Activated T-helper 17 cell treated with anti-CD3 and anti-CD28 coated beads, Interleukin-2, amount 50 U/mL, for 72 hours (primary cell): ENCODE results near the gene WNT9A. TPM values are rescaled to one million over a fixed set of nuclear protein-coding genes. Genes with fewer than 3 reads are reported as not detected.
"Not testable (repeated sequence)": the region's sequence is repeated elsewhere in the genome, so short reads cannot be mapped to it uniquely, and the experiment has no call there.

Experiments used
- ATAC-seq: fragments of 150-1000 bp; cut with Tn5 transposase; replicated peaks from 2 replicates; pipeline ENCODE4 v1.10.0; 2021; ENCODE audit warnings: mild to moderate bottlenecking, moderate library complexity
- H3K27ac Mint-ChIP-seq: one replicate; pipeline ENCODE4 v1.8.0; 2022; ENCODE audit warnings: mixed read lengths
- H3K27me3 Mint-ChIP-seq: one replicate; pipeline ENCODE4 v1.8.0; 2022; ENCODE audit warnings: mixed read lengths
- H3K36me3 Mint-ChIP-seq: one replicate; pipeline ENCODE4 v1.8.0; 2022; ENCODE audit warnings: low read depth, mild to moderate bottlenecking, mixed read lengths
- H3K4me1 Mint-ChIP-seq: one replicate; pipeline ENCODE4 v1.8.0; 2022; ENCODE audit warnings: mixed read lengths
- H3K4me3 Mint-ChIP-seq: one replicate; pipeline ENCODE4 v1.8.0; 2022; ENCODE audit warnings: mild to moderate bottlenecking, mixed read lengths
- H3K9me3 Mint-ChIP-seq: one replicate; pipeline ENCODE4 v1.8.0; 2022; ENCODE audit warnings: mixed read lengths
- total RNA-seq, 2 donors: library from RNA; stranded (reverse); gene quantifications; one replicate each; pipeline ENCODE4 v1.2.3, GENCODE V29; 2022

Gene WNT9A, protein sequence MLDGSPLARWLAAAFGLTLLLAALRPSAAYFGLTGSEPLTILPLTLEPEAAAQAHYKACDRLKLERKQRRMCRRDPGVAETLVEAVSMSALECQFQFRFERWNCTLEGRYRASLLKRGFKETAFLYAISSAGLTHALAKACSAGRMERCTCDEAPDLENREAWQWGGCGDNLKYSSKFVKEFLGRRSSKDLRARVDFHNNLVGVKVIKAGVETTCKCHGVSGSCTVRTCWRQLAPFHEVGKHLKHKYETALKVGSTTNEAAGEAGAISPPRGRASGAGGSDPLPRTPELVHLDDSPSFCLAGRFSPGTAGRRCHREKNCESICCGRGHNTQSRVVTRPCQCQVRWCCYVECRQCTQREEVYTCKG
- total RNA-seq, result under 1 TPM; 0.09 to 0.24 TPM

DNA sequence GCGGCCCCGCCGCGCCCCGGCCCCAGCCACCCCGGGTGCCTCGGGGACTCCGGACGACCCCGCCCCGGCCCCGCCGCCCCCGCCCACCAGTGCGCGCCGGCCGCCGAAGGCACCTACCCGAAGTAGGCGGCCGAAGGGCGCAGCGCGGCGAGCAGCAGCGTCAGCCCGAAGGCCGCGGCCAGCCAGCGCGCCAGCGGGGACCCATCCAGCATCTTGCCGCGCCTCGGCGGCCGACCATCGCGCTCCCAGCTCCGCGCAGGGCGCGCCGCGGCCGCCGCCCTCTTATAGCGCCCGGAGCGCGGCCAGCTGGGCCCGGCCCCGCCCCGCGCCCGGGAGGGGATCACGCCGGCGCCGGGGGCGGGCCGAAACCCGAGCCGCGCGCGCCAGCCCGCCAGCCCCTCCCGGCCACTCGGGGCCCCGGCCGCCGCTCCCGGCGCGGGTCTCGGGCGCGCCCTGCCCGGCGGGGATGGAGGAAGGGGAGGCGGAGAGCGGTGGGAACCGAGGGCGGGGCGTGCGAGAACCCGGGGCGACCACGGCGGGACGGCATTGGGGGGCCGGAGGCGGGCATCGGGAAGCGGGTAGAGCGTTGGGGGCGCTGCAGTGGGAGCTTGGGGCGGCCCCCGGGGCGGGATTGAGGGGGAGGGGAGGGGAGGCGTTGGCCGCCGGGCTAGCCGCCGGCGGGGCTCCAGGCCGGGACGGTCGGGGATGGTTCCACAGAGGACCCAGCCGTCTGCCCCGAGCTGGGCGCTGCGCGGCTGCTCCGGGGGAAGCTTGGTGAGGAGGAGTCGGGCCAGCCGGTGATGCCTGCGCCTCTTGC is at the start of gene WNT9A:
TSS of gene WNT9A (minus strand) at position 257 of the 817 bp plus-strand sequence. CDS start at position 212, 45 bp downstream.
- peak; percentile 52 for ATAC-seq
- Mint-ChIP-seq H3K36me3 (no peaks in the 10 kb centered on the region), H3K4me1 (no peaks in the 10 kb centered on the region), H3K9me3 (no peaks in the 10 kb centered on the region), H3K27me3 (peaks cover 3% of the 10 kb centered on the region), H3K4me3 (peak within 1 kb of the TSS; percentile 66), H3K27ac (no peak within 1 kb of the TSS)

DNA sequence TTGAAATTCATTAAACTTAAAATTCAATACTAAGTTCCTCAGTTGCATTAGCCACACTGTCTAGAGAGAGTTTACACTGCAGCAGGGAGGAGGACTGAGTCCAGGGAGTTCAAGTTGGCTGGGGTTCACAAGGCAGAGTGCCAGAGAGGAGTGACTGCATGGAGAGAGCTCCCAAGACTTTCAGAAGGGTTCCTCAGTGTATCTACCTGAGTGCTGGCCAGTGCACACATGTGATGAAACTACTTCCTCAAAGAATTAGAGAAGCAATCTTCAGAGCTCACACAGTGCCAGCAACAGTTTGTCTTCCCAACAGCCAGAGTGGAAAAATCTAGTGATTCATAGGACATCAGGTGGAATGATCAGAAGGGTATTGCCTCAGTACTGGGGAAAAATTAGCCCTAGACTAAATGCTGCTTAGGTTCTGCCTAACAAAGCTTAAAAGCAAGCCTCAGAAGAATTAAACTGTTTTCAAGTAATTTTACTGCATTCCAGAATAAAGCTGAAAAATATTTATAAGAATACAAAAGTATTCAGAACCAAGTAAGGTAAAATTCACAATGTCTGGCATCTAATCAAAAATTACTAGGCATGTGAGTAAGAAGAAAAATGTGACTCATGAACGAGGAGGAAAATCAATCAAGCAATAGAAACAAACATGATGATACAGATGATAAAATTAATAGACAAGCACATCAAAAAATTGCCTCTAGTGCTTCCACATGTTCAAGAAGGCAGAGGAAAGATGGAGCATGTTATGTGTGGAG is 48.6 kb upstream of the WNT9A start:
- Mint-ChIP-seq H3K9me3 (peaks cover 17% of the 10 kb centered on the region), H3K4me3 (no peak overlapping the region), H3K4me1 (no peaks in the 10 kb centered on the region), H3K36me3 (no peaks in the 10 kb centered on the region), H3K27me3 (peaks cover 19% of the 10 kb centered on the region), H3K27ac (no peak overlapping the region)
- no peak for ATAC-seq

- no peak for ATAC-seq
- Mint-ChIP-seq H3K27me3 (peaks cover 15% of the 10 kb centered on the region), H3K4me3 (no peak overlapping the region), H3K4me1 (no peaks in the 10 kb centered on the region), H3K27ac (no peak overlapping the region), H3K9me3 (peaks cover 17% of the 10 kb centered on the region), H3K36me3 (no peaks in the 10 kb centered on the region)
Measured at GRCh38 chr1:227994632-227995300, 47.0 kb upstream of the WNT9A start.

DNA sequence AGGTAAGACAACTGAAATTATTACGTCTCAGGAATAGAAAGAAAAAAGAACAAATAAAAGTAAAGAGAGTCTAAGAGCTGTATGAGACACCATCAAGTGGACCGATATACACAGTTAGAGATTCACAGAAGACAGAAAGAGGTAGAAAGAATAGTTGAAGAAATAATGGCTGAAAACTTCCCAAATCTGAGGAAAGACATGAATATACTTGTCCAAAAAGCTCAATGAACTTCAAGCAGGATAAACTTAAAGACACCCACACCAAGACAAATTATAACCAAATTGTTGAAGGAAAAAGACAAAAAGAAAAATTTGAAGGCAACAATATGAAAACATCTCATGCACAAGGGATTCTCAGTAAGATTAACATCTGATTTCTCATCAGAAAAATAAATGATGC is 39.4 kb upstream of the WNT9A start:
- H3K4me3 Mint-ChIP-seq, result no peak overlapping the region
- H3K27ac Mint-ChIP-seq, result no peak overlapping the region
- H3K9me3 Mint-ChIP-seq, result peaks cover 6% of the 10 kb centered on the region
- H3K36me3 Mint-ChIP-seq, result no peaks in the 10 kb centered on the region
- ATAC-seq, result no peak
- H3K27me3 Mint-ChIP-seq, result peaks cover 24% of the 10 kb centered on the region
- H3K4me1 Mint-ChIP-seq, result no peaks in the 10 kb centered on the region

DNA sequence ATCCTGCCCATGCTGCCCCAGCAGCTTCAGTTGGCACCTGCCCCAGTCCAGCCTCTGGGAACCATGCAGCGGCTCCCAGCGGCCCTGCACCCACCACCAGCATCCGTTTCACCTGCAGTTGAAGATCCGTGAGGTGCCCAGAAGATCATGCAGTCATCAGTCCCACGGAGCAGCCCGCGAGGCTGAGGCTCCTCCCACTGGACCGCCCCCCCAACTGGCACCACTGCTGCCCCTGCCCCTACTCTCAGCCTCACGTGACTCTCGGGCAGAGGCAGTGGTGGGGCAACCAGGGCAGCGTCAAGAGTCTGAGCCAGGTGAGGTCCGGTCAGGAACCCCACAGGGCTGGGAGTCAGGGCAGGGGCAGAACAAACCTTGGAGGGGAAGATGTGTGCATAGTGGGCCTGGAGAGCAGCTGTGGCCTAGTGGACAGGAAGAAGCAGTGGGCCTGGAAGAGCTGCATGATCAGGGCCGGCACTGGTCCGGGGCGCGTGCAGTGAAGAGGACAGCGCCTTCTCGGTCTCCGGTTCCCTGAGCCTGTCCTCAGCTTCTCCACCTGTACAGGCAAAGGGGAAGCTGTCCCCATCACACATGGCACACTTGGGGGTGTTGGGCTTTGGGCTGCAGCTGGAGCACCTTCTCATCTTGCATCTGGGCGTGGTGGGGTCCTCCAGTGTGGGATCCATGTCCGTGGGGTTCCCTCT is 28.0 kb upstream of the WNT9A start:
- not testable (repeated sequence) for ATAC-seq, H3K27me3 Mint-ChIP-seq, H3K27ac Mint-ChIP-seq, H3K4me3 Mint-ChIP-seq, H3K9me3 Mint-ChIP-seq, H3K36me3 Mint-ChIP-seq, H3K4me1 Mint-ChIP-seq

DNA sequence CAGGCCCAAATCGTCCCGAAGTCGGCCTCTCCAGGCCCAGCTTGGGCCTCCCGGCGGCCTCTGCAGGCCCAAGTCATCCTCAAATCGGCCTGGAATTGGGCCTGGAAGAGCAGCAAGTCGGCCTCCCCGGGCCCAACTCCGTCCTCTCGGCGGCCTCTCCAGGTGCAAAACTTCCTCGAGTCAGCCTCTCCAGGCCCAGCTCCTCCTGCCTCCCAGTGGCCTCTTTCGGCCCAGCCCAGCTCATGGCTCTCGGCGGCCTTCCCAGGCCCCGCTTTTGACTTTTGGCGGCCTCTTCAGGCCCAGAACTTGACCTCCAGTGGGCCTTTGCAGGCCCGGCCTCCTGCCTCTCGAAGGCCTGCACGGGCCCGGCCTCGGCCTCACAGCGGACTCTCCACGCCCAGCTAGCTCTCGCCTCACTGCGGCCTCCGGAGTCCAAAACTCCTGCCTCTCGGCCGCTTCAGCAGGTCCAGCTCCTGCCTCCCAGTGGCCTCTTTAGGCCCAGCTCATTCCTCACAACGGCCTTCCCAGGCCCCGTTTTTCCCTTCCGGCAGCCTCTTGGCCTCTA is 26.1 kb upstream of the WNT9A start:
- H3K36me3 Mint-ChIP-seq, H3K9me3 Mint-ChIP-seq, H3K27ac Mint-ChIP-seq, H3K27me3 Mint-ChIP-seq, ATAC-seq, H3K4me1 Mint-ChIP-seq, H3K4me3 Mint-ChIP-seq: not testable (repeated sequence)

- not testable (repeated sequence) for H3K27me3 Mint-ChIP-seq, H3K4me3 Mint-ChIP-seq, H3K36me3 Mint-ChIP-seq, H3K4me1 Mint-ChIP-seq, H3K9me3 Mint-ChIP-seq, ATAC-seq, H3K27ac Mint-ChIP-seq
Measured at GRCh38 chr1:227972843-227973374, 25.2 kb upstream of the WNT9A start.

DNA sequence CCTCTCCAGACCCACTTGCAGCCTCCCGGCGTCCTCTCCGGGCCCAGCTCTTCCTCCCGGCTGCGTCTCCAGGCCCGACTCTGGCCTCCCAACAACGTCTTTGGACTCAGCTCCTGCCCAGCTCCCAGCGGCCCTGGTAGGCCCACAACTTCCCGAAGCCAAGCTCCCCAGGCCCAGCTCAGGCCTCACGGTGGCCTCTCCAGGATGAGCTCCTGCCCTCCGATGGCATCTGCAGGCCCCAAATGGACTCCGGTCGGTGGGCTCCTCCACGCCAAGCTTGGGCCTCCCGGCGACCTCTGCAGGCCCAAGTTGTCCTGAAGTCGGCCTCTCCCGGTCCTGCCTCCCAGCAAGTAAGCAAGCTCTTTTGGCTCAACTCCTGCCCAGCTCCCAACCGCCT is 24.5 kb upstream of the WNT9A start:
- H3K27ac Mint-ChIP-seq, H3K4me1 Mint-ChIP-seq, ATAC-seq, H3K4me3 Mint-ChIP-seq, H3K36me3 Mint-ChIP-seq, H3K27me3 Mint-ChIP-seq, H3K9me3 Mint-ChIP-seq: not testable (repeated sequence)

DNA sequence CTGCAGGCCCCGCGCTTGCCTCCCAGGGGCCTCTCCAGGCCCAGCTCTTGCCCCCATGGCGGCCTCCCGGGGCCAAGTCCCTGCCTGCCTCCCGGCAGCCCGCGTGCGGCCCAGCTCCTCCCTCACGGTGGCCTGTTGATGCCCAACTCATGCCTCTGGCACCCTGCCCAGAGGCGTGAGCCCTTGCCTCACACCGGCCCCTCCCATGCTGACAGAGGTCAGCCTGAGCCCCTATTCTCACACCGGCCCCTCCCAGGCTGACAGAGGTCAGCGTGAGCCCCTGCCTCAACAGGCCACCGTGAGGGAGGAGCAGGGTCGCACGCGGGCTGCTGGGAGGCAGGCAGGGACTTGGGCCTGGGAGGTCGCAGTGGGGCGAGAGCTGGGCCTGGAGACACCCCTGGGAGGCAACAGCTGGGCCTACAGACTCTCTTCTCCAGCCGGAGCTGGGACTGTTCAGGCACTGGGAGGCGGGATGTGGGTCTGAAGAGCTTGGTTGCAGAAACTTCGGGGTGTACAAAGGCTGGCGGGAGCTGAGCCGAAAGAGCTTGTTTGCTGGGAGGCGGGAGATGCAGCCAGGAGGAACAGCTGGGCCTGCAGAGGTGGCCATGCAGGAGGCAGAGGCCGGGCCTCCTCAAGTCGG is 24.0 kb upstream of the WNT9A start:
- ATAC-seq, H3K27ac Mint-ChIP-seq, H3K27me3 Mint-ChIP-seq, H3K9me3 Mint-ChIP-seq, H3K36me3 Mint-ChIP-seq, H3K4me1 Mint-ChIP-seq, H3K4me3 Mint-ChIP-seq: not testable (repeated sequence)

GRCh38 chr1:227971216-227971615 is 23.5 kb upstream of the WNT9A start:
- H3K36me3 Mint-ChIP-seq, H3K27ac Mint-ChIP-seq, H3K9me3 Mint-ChIP-seq, H3K27me3 Mint-ChIP-seq, H3K4me3 Mint-ChIP-seq, ATAC-seq, H3K4me1 Mint-ChIP-seq: not testable (repeated sequence)

DNA sequence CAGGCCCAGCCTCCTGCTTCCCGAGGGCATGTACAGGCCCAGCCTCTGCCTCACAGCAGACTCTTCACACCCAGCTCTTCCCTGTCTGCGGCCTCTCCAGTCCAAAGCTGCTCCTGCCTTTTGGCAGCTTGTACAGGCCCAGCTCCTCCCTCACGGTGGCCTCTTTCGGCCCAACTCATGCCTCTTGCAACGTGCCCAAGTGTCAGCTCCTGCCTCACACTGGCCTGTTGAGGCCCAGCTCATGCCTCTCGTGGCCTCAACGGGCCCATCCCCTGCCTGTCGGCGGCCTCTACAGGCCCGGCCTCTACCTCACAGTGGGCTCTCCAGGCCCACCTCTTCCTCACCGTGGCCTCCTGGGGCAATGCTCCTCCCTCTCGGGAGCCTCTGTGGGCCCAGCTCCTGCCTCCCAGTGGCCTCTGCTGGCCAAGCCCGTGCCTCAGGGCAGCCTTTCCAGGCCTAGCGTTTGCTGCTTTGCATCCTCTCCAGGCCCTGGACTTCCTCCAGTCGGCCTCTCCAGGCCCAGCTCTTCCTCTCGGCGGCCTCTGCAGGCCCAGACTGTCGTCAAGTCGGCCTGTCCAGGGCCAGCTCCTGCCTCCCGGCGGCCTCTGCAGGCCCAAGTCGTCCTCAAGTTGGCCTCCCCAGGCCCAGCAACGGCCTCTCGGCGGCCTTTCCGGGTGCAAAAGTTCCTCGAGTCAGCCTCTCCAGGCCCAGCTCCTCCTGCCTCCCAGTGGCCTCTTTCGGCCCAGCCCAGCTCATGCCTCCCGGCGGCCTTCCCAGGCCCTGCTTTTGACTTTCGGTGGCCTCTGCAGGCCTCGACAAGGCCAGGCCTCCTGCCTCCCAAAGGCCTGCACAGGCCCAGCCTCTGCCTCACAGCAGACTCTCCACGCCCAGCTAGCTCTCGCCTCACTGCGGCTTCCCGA is 22.6 kb upstream of the WNT9A start:
- not testable (repeated sequence) for ATAC-seq, H3K9me3 Mint-ChIP-seq, H3K36me3 Mint-ChIP-seq, H3K4me1 Mint-ChIP-seq, H3K4me3 Mint-ChIP-seq, H3K27ac Mint-ChIP-seq, H3K27me3 Mint-ChIP-seq

DNA sequence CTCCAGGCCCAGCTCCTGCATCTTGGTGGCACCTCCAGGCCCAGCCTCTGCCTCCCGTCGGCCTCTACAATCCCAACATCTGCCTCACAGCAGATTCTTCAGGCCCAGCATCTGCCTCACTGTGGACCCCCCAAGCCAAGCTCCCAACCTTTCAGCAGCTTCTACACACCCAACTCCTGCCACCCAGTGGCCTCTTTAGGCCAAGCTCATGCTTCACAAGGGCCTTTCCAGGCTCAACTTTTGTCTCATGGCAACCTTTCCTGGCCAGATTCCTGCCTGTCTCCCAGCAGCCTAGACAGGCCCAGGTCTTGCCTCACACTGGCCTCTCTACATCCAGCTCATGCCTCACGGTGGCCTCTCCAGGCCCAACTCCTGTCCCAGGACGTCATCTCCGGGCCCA is 20.1 kb upstream of the WNT9A start:
- H3K36me3 Mint-ChIP-seq, H3K27ac Mint-ChIP-seq, H3K4me1 Mint-ChIP-seq, H3K4me3 Mint-ChIP-seq, H3K9me3 Mint-ChIP-seq, ATAC-seq, H3K27me3 Mint-ChIP-seq: not testable (repeated sequence)
